Rectal smooth muscle tissue (tissue), 1 donor: Measurements from ENCODE around the gene RAB44.

Experiments used
- H3K27ac ChIP-seq: one replicate; pipeline ENCODE4 v1.7.0; 2013; ENCODE audit warnings: low read depth, low read length, inconsistent platforms
- H3K27me3 ChIP-seq: one replicate; pipeline ENCODE4 v1.7.0; 2013; ENCODE audit warnings: low read length; ENCODE audit not compliant: control insufficient read depth, insufficient read depth
- H3K36me3 ChIP-seq: one replicate; pipeline ENCODE4 v1.7.0; 2013; ENCODE audit warnings: low read length; ENCODE audit not compliant: control insufficient read depth, insufficient read depth
- H3K4me1 ChIP-seq: one replicate; pipeline ENCODE4 v1.7.0; 2013; ENCODE audit warnings: low read length; ENCODE audit not compliant: control insufficient read depth, insufficient read depth
- H3K4me3 ChIP-seq: one replicate; pipeline ENCODE4 v1.7.0; 2013; ENCODE audit warnings: low read length
- H3K9ac ChIP-seq: one replicate; pipeline ENCODE4 v1.7.0; 2013; ENCODE audit warnings: low read length

Gene RAB44

DNA sequence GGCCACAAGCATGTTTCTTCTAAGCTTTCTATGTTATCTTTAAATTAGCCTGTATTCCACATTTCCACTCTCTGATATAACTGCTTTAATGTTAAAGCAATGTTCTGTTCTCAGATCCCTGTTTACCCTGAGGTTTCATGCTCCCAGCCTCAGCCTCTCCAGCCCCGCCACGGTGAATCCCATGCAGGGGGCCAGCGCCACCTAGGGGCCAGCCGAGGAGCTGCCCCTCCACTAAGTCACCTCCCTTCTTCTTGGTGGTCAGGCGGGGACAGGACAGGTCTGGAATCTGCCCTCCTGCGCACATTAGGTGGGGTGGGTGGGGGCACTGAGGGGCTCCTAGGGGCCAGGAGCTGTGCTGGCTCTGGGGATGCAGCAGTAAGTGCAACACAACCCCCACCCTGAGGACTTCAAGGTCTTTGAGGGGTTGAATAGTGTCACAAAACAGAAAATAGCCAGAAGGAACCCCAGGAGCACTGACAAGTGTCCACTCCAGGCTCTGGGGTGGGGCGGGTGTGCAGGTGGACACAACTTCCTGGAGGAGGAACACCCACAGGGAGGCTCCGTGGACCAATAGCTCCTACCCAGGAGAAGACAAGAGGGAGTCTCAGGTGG, 61.6 kb downstream of the RAB44 start:
- Histone ChIP-seq H3K9ac (no peak overlapping the region), H3K4me1 (no peaks in the 10 kb centered on the region), H3K27ac (no peak overlapping the region), H3K36me3 (no peaks in the 10 kb centered on the region), H3K4me3 (no peak overlapping the region), H3K27me3 (no peaks in the 10 kb centered on the region)

DNA sequence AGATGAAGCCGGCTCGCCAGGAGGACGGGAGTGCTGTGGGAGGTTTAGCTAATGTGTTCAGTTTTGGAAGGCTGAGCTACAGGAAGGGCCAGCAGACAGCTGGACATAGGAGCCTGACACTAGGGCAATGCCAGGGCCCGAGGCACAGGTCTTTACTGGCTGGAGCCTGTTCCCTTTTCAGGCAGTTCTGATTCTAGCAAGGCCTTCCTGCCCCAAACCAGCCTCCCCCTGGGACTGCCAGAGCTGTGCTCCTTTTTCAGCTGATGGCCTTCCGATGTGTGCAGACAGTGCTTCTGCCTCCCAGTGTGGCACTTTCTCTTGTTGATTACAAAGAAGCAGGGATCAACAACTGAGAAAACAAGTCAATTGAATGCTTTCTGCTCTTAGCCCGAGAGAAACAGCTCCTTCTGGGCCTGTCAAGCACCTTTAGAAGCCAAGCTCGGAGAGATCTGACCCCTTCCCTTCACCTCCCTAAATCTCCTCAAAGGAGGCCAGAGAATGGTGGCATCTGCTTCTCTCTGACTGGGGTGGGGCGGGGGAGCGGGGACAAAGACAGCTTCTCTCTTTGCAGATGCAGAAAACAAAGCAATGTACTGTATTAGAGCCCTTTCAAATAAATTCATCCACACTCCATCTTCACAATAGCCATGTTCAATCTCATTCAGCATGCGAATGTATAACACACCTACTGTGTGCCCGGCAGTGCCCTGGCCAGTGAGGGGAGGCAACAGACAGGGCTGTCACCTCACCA, 63.2 kb downstream of the RAB44 start:
- Histone ChIP-seq H3K27ac (no peak overlapping the region), H3K9ac (no peak overlapping the region), H3K4me1 (peaks cover 3% of the 10 kb centered on the region)

DNA sequence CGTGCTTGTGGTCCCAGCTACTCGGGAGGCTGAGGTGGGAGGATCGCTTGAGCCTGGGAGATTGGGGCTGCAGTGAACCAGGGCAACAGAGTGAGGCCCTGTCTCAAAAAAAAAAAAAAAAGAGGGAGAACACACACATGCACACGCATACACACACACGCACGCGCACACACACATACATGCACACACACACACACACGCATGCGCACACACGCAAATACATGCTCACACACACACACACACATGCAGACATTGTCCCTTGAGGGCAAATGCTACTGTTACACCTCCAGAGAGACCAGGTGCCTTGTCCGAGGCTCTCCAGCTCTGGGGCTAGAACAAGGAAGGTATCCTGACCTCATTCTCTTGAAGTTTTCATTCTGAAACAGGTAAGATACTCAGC, 64.5 kb downstream of the RAB44 start:
- Histone ChIP-seq H3K27me3 (no peaks in the 10 kb centered on the region), H3K4me1 (peaks cover 3% of the 10 kb centered on the region), H3K36me3 (no peaks in the 10 kb centered on the region), H3K4me3 (no peak overlapping the region), H3K27ac (no peak overlapping the region), H3K9ac (no peak overlapping the region)

More for the DNA sequence above, 63.2 kb downstream of the RAB44 start:
- no peaks in the 10 kb centered on the region for H3K27me3 ChIP-seq
- H3K4me3 ChIP-seq, result no peak overlapping the region
- no peaks in the 10 kb centered on the region for H3K36me3 ChIP-seq

DNA sequence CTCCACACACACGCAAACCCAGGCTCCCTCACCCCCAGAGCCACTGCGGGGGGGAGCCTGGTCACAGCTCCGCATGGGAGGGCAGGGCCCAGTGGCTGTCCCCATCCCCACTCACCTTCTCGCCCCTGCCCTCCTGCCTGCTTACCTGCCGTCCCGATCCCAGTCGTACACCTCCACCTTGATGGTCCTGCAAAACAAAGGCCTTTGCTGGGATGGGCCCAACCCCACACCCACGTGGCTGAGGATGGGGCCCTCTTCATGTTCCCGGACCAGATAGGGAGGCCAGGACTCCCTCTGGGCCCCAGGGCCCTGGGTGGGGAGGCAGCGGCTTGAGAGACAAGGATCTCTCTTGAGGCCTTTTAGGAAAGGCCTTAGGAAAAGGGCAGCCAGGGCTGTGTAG, 67.6 kb downstream of the RAB44 start:
- H3K9ac ChIP-seq, result no peak overlapping the region
- H3K27me3 ChIP-seq, result no peaks in the 10 kb centered on the region
- no peaks in the 10 kb centered on the region for H3K36me3 ChIP-seq
- no peak overlapping the region for H3K4me3 ChIP-seq
- no peak overlapping the region for H3K27ac ChIP-seq
- H3K4me1 ChIP-seq, result peaks cover 3% of the 10 kb centered on the region

DNA sequence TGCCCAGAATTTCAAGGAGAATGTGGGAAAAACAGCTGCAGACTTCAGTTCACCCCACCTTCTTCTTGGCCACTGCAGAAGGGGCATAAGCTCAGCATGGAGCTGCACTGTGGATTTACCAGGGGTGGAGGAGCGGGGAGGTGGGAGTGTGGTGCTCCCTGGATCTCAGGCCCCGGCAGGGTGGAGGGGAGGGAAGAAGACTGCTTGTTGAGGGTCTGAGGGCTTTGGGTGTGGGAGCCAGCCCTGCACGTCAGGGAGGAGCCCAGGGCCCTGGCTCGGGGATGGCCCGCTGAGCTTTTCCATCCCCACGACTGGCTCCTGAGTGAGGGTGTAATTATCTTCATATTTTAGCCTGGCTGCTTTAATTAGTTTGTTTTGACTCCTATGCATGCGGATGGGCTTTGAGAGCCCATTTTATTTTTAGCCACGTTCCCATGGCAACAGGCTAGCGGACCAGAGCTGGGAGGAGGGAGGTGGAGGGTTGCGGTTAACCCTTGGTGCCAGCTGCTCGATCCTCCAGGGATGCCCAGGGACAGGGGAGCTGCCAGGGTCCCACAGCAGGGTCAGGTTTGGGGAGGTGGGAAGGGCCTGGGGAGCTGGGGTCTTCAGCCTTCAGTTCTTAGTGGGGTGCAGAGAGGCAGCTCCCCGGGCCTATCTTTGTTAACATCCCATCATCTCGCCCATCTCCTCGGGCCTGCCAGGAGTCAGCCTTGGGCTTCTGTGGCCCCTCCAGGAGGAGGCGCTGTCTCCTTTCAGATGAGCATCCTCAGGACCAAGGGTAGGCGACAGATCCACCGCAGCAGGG, 68.2 kb downstream of the RAB44 start:
- no peak overlapping the region for H3K27ac ChIP-seq
- H3K9ac ChIP-seq, result no peak overlapping the region
- H3K4me1 ChIP-seq, result peaks cover 3% of the 10 kb centered on the region

DNA sequence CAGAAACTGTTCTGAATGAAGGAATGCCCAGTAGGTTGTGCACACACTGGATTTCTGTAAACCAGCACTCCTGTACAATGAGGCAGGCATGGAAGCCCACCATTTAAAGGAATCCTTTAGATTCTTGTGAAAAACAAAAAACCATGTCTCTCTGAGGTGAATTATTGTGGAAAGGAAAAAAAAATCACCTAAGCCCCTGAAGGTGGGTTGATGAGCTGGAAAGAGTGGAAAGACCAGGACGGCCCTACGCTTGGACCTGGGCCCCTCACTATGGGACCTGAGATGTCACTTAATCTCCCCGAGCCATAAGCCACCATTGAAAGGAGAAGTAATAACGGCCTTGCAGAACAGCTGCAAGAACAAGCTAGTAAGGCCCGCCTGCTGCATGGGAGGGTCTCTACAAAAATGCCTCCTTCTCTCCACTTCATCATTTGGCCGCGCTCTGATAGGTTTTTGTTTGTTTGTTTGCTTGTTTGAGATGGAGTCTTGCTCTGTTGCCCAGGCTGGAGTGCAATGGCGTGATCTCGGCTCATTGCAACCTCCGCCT, 68.8 kb downstream of the RAB44 start:
- Histone ChIP-seq H3K27me3 (no peaks in the 10 kb centered on the region), H3K9ac (no peak overlapping the region), H3K4me3 (no peak overlapping the region), H3K27ac (no peak overlapping the region), H3K4me1 (peaks cover 3% of the 10 kb centered on the region), H3K36me3 (no peaks in the 10 kb centered on the region)

More for the DNA sequence above, 68.2 kb downstream of the RAB44 start:
- H3K27me3 ChIP-seq, result no peaks in the 10 kb centered on the region
- no peak overlapping the region for H3K4me3 ChIP-seq
- no peaks in the 10 kb centered on the region for H3K36me3 ChIP-seq

DNA sequence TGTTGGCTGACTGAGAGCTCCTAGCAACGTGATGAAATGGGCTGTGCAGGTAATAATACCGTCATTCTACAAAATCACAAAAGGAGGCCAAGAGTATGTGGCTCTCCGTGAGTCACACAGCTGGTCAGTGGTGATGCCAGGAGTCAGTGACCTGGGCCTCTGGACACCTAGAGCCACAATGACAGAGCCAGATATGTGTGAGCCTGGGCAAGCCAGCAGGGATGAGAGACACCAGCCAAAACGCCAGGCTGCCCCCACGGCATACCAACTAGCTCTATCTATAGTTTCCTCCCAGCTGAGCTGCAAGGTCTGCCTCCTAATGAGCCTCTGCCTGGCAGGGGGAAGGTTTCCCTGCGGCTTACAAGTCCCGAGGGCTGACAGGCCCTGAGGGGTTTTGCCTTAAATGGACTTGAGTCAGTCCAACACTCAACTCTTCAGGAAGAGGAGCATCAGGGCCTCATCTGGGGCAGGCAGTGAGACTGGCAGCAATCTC, 71.6 kb downstream of the RAB44 start:
- H3K4me1 ChIP-seq, result peaks cover 3% of the 10 kb centered on the region
- H3K36me3 ChIP-seq, result no peaks in the 10 kb centered on the region
- H3K4me3 ChIP-seq, result no peak overlapping the region
- no peak overlapping the region for H3K27ac ChIP-seq
- H3K27me3 ChIP-seq, result no peaks in the 10 kb centered on the region
- H3K9ac ChIP-seq, result no peak overlapping the region

DNA sequence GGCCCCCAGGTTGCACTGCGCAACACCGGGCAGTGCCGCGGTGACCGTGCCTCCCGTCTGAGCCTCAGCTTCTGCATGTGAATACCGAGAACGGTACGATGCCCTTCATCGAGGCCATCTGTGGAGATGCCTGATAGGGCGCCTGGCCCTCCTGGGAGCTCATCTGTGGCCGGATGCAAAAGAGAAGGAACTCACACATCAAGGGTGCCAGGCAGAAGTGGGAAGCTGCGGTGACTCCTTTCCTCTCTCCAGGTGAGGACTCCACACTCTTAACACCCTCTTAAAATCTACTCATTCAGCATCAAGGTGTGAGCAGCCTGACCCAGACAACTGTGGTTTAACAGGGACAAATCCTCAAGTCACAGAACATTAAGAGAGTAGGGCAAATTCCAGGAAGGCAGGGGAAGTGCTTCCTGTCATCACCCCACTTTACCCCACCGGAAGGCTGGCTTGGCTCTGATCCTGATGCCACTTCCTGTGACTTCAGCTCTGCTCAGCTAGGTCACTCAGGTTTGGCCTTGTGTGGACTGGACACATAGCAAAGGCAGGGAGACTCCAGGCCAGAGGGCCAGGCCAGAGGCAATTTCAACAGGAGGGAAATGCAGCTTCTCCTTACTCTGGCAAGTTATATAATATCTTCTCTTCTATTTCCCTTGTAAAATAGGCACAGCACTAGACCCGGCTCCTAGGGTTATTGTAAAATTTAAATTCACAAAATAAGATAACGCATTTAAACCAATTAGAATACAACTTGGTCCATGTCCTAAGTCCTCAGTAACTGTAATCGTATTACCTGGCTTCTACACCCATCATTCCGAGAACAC, 72.3 kb downstream of the RAB44 start:
- Histone ChIP-seq H3K4me1 (peaks cover 3% of the 10 kb centered on the region), H3K27ac (no peak overlapping the region), H3K4me3 (no peak overlapping the region), H3K27me3 (no peaks in the 10 kb centered on the region), H3K9ac (no peak overlapping the region), H3K36me3 (no peaks in the 10 kb centered on the region)

DNA sequence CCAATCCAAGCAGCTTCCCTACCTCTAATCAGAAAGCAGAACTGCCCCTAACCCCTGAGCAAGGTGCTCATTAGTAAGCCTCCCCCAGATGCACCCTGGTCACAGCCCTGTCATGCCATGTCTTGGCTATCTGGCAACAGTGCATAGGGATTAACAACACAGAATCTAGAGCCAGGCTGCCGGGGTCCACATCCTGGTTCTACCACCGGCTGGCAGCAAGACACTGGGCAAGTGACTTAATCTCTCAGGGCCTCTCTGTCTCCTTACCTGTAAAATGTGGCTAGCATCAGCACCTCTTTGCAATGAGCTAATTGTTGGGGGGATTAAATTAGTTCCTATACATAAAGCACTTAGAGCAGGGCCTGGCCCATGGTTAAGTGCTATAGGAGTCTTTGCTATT, 73.5 kb downstream of the RAB44 start:
- H3K4me1 ChIP-seq, result no peaks in the 10 kb centered on the region
- H3K9ac ChIP-seq, result no peak overlapping the region
- no peaks in the 10 kb centered on the region for H3K36me3 ChIP-seq
- no peak overlapping the region for H3K27ac ChIP-seq
- no peak overlapping the region for H3K4me3 ChIP-seq
- no peaks in the 10 kb centered on the region for H3K27me3 ChIP-seq

DNA sequence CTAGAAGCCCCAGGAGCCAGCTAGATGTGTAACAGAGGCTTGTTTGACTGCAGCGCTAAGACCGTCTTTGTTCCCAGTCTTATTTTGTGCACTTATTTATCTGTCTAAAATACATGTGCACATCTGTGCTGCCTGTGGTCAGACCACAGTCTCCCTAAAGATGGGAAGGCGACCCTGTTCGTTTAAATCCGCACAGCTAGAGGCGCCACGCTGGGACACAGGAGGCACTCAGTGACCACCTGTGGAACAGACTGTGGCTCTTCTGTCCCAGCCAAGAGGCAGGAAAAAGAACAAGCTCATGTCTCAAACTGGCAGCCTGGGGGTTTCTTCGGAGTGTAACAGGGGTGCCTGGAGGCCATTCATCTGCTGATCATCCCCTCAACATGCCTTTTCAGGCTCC, 74.8 kb downstream of the RAB44 start:
- Histone ChIP-seq H3K36me3 (no peaks in the 10 kb centered on the region), H3K4me1 (no peaks in the 10 kb centered on the region), H3K27me3 (no peaks in the 10 kb centered on the region), H3K4me3 (no peak overlapping the region), H3K27ac (no peak overlapping the region), H3K9ac (no peak overlapping the region)

DNA sequence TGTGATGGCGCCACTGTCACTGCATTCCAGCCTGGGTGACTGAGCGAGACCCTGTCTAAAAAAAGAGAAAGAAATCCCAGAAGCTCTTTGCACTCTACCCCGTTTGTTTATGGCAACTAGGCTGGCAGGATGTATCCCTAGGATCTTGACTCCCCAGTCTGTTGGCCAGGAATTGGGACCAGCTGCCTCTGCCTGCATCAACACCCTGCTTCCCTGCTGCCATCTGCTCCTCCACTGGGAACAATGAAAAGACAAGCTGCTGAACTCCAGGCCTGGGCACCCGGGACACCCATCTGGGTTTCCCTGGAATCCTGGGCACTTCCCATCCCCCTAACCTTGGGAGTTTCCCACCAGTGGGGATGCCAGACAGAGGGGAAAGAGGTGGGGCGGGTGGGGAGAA, 76.7 kb downstream of the RAB44 start:
- H3K4me1 ChIP-seq, result no peaks in the 10 kb centered on the region
- H3K36me3 ChIP-seq, result no peaks in the 10 kb centered on the region
- no peak overlapping the region for H3K9ac ChIP-seq
- no peak overlapping the region for H3K4me3 ChIP-seq
- H3K27me3 ChIP-seq, result no peaks in the 10 kb centered on the region
- no peak overlapping the region for H3K27ac ChIP-seq

DNA sequence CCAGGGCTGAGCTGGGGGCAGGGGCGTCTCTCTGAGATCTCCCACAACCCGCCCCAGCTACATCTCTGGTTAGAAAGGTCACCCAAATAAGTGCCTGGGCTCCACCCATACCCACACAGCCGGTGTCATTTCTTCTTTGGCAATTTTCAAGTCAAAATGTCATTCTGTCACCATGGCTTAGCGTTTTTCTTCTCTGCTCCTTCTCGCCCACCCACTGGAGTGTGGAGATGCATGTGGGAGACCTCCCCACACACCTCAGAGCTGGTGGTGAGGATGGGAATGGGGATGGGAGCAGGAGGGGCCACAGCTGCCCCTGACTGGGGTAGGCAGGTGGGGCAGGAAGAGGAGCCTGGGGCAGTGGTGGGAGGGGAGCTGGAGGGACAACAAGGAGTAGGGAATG, 78.5 kb downstream of the RAB44 start:
- no peaks in the 10 kb centered on the region for H3K4me1 ChIP-seq
- no peak overlapping the region for H3K27ac ChIP-seq
- H3K36me3 ChIP-seq, result no peaks in the 10 kb centered on the region
- no peak overlapping the region for H3K9ac ChIP-seq
- no peaks in the 10 kb centered on the region for H3K27me3 ChIP-seq
- no peak overlapping the region for H3K4me3 ChIP-seq
